ENCODE measurements around the gene ANKRD11. TPM values are rescaled to one million over a fixed set of nuclear protein-coding genes. Genes with fewer than 3 reads are reported as not detected.

The ANKRD11 gene
- polyA plus RNA-seq, 1 donor from 2014 or later = 32.5 TPM

DNA sequence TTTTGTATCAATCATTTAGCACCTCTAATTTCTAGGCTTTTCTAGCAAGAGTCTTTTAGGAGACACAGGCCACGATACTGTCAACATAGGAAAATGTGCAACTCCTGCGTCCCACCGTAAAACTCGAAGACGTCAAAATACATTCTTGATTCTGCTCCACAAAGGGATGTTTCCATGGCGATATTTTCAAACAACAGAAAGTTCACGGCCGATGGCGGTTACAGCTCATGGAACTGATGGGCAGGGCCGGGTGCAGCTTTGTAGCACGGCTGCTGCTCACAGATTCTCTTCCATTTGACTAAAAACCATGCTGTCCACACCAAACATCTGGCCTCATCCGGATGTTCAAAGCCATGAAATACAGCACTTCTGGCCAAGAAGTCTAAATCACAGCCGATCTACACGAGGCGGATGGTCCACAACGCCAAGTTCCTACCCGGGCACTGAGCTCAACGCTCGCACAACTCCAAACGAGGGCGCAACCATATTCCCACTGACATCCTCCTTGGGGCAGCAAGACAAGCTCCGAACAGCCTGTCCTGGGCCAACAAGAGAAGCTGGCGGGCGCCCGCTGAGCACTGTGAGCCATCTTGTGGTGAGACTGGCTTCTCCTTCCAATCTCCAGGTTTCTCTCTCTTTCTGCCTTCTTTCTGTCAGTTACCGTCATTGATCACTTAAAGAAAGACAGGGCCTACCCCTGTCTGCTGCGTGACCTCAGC, 193.0 kb downstream of the ANKRD11 start:
- no peaks in the 10 kb centered on the region for H3K27me3 ChIP-seq (ENCODE audit: insufficient read depth, low read depth, low read length)
- TF ChIP-seq TAF1 (IDR thresholded peaks at IDR 0.05; ENCODE audit: low read depth) = no peak
- TF ChIP-seq EZH2 (IDR thresholded peaks at IDR 0.05; ENCODE audit: borderline replicate concordance, insufficient read depth, low read length, poor library complexity, severe bottlenecking) = no peak
- TF ChIP-seq, protein P1, sequence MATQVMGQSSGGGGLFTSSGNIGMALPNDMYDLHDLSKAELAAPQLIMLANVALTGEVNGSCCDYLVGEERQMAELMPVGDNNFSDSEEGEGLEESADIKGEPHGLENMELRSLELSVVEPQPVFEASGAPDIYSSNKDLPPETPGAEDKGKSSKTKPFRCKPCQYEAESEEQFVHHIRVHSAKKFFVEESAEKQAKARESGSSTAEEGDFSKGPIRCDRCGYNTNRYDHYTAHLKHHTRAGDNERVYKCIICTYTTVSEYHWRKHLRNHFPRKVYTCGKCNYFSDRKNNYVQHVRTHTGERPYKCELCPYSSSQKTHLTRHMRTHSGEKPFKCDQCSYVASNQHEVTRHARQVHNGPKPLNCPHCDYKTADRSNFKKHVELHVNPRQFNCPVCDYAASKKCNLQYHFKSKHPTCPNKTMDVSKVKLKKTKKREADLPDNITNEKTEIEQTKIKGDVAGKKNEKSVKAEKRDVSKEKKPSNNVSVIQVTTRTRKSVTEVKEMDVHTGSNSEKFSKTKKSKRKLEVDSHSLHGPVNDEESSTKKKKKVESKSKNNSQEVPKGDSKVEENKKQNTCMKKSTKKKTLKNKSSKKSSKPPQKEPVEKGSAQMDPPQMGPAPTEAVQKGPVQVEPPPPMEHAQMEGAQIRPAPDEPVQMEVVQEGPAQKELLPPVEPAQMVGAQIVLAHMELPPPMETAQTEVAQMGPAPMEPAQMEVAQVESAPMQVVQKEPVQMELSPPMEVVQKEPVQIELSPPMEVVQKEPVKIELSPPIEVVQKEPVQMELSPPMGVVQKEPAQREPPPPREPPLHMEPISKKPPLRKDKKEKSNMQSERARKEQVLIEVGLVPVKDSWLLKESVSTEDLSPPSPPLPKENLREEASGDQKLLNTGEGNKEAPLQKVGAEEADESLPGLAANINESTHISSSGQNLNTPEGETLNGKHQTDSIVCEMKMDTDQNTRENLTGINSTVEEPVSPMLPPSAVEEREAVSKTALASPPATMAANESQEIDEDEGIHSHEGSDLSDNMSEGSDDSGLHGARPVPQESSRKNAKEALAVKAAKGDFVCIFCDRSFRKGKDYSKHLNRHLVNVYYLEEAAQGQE (IDR thresholded peaks at IDR 0.05; ENCODE audit: borderline replicate concordance) = no peak
- no peak for TF ChIP-seq CTCF (IDR thresholded peaks at IDR 0.05; ENCODE audit: poor library complexity, severe bottlenecking)
- no peak for TF ChIP-seq SMC3 (conservative IDR thresholded peaks at IDR 0.05; ENCODE audit: poor library complexity)
- no peak for TF ChIP-seq EP300 (conservative IDR thresholded peaks at IDR 0.05; ENCODE audit: poor library complexity, severe bottlenecking)
- no peak for TF ChIP-seq MXI1 (conservative IDR thresholded peaks at IDR 0.05; ENCODE audit: poor library complexity, severe bottlenecking)
- TF ChIP-seq RAD21 (conservative IDR thresholded peaks at IDR 0.05) = no peak
- no peak for TF ChIP-seq POLR2AphosphoS5 (IDR thresholded peaks at IDR 0.05)
- no peak overlapping the region for H3K9ac ChIP-seq (ENCODE audit: low read length)
- no peaks in the 10 kb centered on the region for H4K20me1 ChIP-seq (ENCODE audit: insufficient read depth)
- H3F3A ChIP-seq (ENCODE audit: insufficient read depth, low read length, poor library complexity, severe bottlenecking) = no peaks in the 10 kb centered on the region
- H3K4me2 ChIP-seq (ENCODE audit: low read length) = no peak overlapping the region
- peaks cover 5% of the 10 kb centered on the region for H3K79me2 ChIP-seq (replicated peaks; ENCODE audit: insufficient read depth, low read length)
- H3K9me2 ChIP-seq (ENCODE audit: insufficient read depth, low read length) = no peaks in the 10 kb centered on the region
- no peak overlapping the region for H2AFZ ChIP-seq (ENCODE audit: low read depth, low read length)
- H3K36me3 ChIP-seq (ENCODE audit: insufficient read depth, low read length) = no peaks in the 10 kb centered on the region
- H3K27ac ChIP-seq (ENCODE audit: low read length) = no peak overlapping the region
- H3K9me3 ChIP-seq (ENCODE audit: low read length) = no peaks in the 10 kb centered on the region
- no peak overlapping the region for H3K4me3 ChIP-seq (ENCODE audit: low read length)

GRCh38 chr16:89295915-89296314, 194.4 kb downstream of the ANKRD11 start:
- H3K36me3 ChIP-seq (ENCODE audit: insufficient read depth, low read length) = no peaks in the 10 kb centered on the region
- no peak overlapping the region for H3K9ac ChIP-seq (ENCODE audit: low read length)
- no peaks in the 10 kb centered on the region for H3F3A ChIP-seq (ENCODE audit: insufficient read depth, low read length, poor library complexity, severe bottlenecking)
- H3K4me2 ChIP-seq (ENCODE audit: low read length) = no peak overlapping the region
- H3K79me2 ChIP-seq (replicated peaks; ENCODE audit: insufficient read depth, low read length) = peaks cover 5% of the 10 kb centered on the region
- H2AFZ ChIP-seq (ENCODE audit: low read depth, low read length) = no peak overlapping the region
- H4K20me1 ChIP-seq (ENCODE audit: insufficient read depth) = no peaks in the 10 kb centered on the region
- H3K4me3 ChIP-seq (ENCODE audit: low read length) = no peak overlapping the region
- no peaks in the 10 kb centered on the region for H3K9me2 ChIP-seq (ENCODE audit: insufficient read depth, low read length)
- no peaks in the 10 kb centered on the region for H3K27me3 ChIP-seq (ENCODE audit: insufficient read depth, low read depth, low read length)
- TF ChIP-seq EP300 (conservative IDR thresholded peaks at IDR 0.05; ENCODE audit: poor library complexity, severe bottlenecking) (no peak), MXI1 (conservative IDR thresholded peaks at IDR 0.05; ENCODE audit: poor library complexity, severe bottlenecking) (no peak), RAD21 (conservative IDR thresholded peaks at IDR 0.05) (no peak), EZH2 (IDR thresholded peaks at IDR 0.05; ENCODE audit: borderline replicate concordance, insufficient read depth, low read length, poor library complexity, severe bottlenecking) (no peak), TAF1 (IDR thresholded peaks at IDR 0.05; ENCODE audit: low read depth) (no peak), SMC3 (conservative IDR thresholded peaks at IDR 0.05; ENCODE audit: poor library complexity) (no peak), POLR2AphosphoS5 (IDR thresholded peaks at IDR 0.05) (no peak), CTCF (IDR thresholded peaks at IDR 0.05; ENCODE audit: poor library complexity, severe bottlenecking) (no peak)
- TF ChIP-seq, protein P1 (IDR thresholded peaks at IDR 0.05; ENCODE audit: borderline replicate concordance) = no peak
- H3K9me3 ChIP-seq (ENCODE audit: low read length) = no peaks in the 10 kb centered on the region
- no peak overlapping the region for H3K27ac ChIP-seq (ENCODE audit: low read length)
